ENCODE results near the gene KIAA0825.
"Not testable (repeated sequence)": the region's sequence is repeated elsewhere in the genome, so short reads cannot be mapped to it uniquely, and the experiment has no call there.

The KIAA0825 gene

GRCh38 chr5:94367900-94368299 is 250.5 kb downstream of the KIAA0825 start:
- DNase-seq: no peak

- DNase-seq: no peak
Measured at GRCh38 chr5:94366811-94367210, 251.6 kb downstream of the KIAA0825 start.

GRCh38 chr5:94362857-94363256 is 255.5 kb downstream of the KIAA0825 start:
- DNase-seq: no peak

GRCh38 chr5:94361832-94362796 is 256.3 kb downstream of the KIAA0825 start:
- DNase-seq: no peak

GRCh38 chr5:94361161-94361560 is 257.2 kb downstream of the KIAA0825 start:
- DNase-seq: no peak

GRCh38 chr5:94360382-94361130 is 257.8 kb downstream of the KIAA0825 start:
- DNase-seq: no peak

GRCh38 chr5:94359880-94360279 is 258.5 kb downstream of the KIAA0825 start:
- DNase-seq: no peak

GRCh38 chr5:94355811-94356210 is 262.6 kb downstream of the KIAA0825 start:
- no peak for DNase-seq

- not testable (repeated sequence) for DNase-seq
Measured at GRCh38 chr5:94354837-94355485, 263.4 kb downstream of the KIAA0825 start.

- no peak for DNase-seq
Measured at GRCh38 chr5:94353605-94354004, 264.8 kb downstream of the KIAA0825 start.

GRCh38 chr5:94347130-94347529 is 271.3 kb downstream of the KIAA0825 start:
- no peak for DNase-seq

- no peak for DNase-seq
Measured at GRCh38 chr5:94345257-94345656, 273.1 kb downstream of the KIAA0825 start.

- no peak for DNase-seq
Measured at GRCh38 chr5:94337617-94338016, 280.8 kb downstream of the KIAA0825 start.

GRCh38 chr5:94335936-94336335 is 282.5 kb downstream of the KIAA0825 start:
- DNase-seq: no peak

GRCh38 chr5:94329115-94329514 is 289.3 kb downstream of the KIAA0825 start:
- no peak for DNase-seq

- no peak for DNase-seq
Measured at GRCh38 chr5:94326586-94326985, 291.8 kb downstream of the KIAA0825 start.

- no peak for DNase-seq
Measured at GRCh38 chr5:94316916-94317838, 301.2 kb downstream of the KIAA0825 start.

GRCh38 chr5:94314460-94315131 is 303.8 kb downstream of the KIAA0825 start:
- DNase-seq: no peak

GRCh38 chr5:94313696-94314095 is 304.7 kb downstream of the KIAA0825 start:
- no peak for DNase-seq

- DNase-seq: no peak
Measured at GRCh38 chr5:94313188-94313587, 305.2 kb downstream of the KIAA0825 start.

GRCh38 chr5:94312298-94312697 is 306.1 kb downstream of the KIAA0825 start:
- no peak for DNase-seq

GRCh38 chr5:94310833-94311232 is 307.6 kb downstream of the KIAA0825 start:
- no peak for DNase-seq
